ENCODE measurements around the gene TBC1D10A. TPM values are rescaled to one million over a fixed set of nuclear protein-coding genes. Genes with fewer than 3 reads are reported as not detected.

Gene TBC1D10A
- polyA plus RNA-seq, 12 donors = 4.6 to 16.9 (median 6.4) TPM; not detected in 1

GRCh38 chr22:30249049-30250038 lies 77.4 kb downstream of the TBC1D10A start:
- peak; percentile 66 for DNase-seq

DNA sequence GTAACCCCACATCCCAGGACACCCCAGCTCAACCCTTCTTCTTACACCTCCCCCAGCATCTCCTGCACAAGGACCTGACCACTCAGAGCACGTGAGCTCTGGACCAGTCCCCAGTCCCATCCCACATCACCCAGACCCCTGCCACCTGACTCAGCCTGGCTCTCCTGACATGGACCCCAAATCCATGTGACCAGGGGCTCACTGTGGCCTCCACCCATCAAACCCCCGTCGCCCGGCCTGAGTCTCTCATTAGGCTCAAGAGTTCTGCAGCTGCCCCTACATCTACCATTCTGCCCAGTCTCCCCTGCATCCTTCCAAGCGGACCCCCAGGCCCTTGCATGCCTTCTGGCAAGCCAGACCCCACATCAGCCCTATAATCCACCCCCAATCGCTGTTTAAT lies 78.3 kb downstream of the TBC1D10A start:
- no peak for DNase-seq

DNA sequence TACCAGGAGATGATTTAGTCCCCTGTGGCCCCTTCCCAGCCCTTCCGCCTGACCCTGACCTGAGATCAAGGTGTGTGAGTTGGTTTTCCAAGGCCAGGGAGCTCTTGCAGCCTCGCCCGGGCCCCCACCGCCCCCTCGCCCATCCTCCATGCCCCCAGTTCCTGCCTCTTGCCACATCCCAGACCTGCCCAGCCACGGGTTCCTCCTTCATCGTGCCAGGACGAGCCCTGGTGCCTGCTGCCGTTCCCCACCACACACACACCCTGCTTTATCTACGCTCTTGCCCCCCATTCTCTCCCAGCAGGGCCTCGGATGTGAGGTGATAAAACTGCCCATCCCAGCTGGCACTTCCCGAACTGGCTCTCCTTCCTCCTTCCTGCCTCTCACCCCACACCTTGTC lies 78.8 kb downstream of the TBC1D10A start:
- DNase-seq = no peak

DNA sequence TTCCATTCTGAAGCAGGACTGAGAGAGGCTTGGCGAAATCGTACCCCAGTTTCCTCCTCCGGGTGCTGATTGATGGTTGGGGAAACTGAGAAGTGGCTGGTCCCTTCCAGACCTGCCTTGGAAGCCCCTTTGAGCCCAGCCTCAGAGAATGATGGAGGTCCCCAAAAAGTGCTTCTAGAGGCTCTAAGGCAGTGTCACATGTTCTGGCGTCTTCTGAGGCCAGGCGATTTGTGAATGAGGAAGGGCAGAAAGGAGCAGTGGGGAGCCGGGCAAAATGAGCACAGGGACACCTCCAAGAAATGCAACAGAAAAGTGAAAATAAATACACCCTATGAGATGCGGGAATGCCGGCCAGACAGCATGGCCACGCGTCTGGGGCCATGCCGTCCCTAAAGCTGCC lies 79.2 kb downstream of the TBC1D10A start:
- no peak for DNase-seq

DNA sequence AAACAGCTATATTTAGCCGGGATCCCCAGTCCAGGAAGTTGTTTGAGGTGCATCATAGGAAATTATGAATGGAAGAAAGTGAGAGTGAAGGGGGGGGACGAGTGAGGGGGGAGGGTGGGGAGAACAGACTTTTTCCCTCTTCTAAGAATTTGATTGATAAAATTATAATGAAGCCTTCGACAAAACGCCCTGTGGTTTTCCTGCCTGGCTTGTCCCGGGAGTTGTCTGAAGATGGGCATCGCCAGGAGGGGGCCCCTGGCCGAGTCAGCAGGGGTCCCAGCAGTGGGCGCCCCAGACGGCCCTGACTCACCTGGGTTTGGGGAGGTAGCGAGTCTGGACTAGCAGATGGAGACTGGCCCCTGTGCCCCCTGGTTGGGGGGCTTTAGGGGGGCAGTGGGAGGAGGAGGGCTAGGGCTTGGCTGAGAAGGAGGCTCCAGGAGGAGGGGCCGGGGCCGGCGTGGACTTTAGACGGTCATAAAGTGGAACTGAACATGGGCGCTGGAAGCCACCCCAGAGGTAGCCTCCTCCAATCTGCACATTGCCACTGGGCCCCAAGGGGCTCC lies 79.8 kb downstream of the TBC1D10A start:
- DNase-seq = no peak

GRCh38 chr22:30245985-30246813 lies 80.5 kb downstream of the TBC1D10A start, which contains the start of gene LIF:
LIF (minus strand) TSS chr22:30246759; CDS start chr22:30246695, 64 bp downstream.
- DNase-seq = no peak

DNA sequence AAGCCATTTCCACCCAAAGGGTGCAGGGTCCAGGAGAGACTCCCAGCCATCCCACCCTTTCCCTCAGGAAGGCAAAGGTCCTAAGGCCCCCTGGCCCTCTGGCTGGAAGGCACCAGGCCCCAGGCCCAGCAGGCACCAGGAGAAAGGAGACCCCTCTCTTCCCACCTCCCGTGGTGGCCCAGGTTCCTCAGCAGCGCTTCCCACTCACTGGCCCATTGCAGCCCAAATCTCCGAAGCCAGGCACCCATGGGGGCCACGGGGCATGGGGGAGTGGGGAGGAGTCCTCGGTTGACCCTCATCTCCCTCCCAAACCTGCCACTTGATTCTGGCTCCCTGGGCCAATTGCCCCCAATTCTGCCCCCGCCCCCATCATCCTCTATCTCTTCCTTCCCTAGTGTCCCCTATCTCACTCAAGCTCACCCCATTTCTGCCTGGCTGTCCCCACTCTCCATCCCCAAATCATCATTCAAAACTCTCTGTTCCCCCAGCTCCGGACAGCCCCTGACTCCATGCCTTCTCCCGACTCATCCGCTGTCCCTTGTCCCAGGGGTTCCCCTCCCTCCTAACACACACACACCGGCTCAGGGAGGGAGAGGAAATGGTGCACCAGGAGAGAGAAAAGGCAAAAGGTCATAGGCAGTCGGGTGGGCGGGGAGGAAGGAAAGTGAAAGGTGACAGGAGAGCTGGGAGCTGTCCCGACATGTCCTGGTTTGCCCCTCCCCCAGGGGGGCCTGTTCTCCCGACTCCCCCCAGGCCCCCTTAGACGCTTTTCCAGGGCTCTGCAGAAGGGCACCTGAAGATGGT lies 81.4 kb downstream of the TBC1D10A start:
- DNase-seq = no peak

DNA sequence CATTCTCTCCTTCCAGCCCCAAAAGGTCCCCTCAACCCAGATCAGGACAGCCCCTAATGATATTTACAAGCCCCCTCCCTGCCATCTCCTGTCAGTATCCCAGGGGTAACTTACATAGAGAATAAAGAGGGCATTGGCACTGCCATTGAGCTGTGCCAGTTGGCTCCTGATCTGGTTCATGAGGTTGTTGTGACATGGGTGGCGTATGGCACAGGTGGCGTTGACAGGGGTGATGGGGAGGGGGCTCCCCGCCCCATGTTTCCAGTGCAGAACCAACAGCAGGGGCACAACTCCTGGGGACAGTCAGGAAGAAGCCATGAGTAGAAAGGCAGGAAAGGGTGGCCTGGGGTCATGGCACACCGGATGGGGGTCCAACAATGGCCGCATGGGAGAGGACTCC lies 82.1 kb downstream of the TBC1D10A start:
- no peak for DNase-seq

GRCh38 chr22:30244066-30244465 lies 82.7 kb downstream of the TBC1D10A start:
- DNase-seq = no peak

DNA sequence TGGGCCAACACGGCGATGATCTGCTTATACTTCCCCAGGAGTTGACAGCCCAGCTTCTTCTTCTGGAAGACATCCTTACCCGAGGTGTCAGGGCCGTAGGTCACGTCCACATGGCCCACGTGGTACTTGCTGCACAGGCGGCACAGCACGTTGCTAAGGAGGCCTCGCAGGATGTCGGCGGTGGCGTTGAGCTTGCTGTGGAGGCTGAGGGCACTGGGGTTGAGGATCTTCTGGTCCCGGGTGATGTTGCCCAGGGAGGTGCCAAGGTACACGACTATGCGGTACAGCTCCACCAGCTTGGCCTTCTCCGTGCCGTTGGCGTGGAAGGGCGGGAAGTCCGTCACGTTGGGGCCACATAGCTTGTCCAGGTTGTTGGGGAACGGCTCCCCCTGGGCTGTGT lies 83.1 kb downstream of the TBC1D10A start:
- no peak for DNase-seq

Other genes starting within 250 kb of the TBC1D10A start
- under 1 TPM in 1 of 12 donors, not detected in 11; 0.08 TPM for gene HORMAD2, start 246.5 kb downstream of the TBC1D10A start, polyA plus RNA-seq (ENCODE audit: insufficient read length in 12 of 12)
- 1 to 10 TPM in 6 of 12 donors, under 1 TPM in 5, not detected in 1; 0.62 to 9.6 (median 1.0) TPM for gene LIF, start 80.2 kb downstream of the TBC1D10A start, polyA plus RNA-seq (ENCODE audit: insufficient read length in 12 of 12)
- 1 to 10 TPM in 1 of 12 donors, under 1 TPM in 7, not detected in 4; 0.13 to 1.2 (median 0.36) TPM for gene OSM, start 60.1 kb downstream of the TBC1D10A start, polyA plus RNA-seq (ENCODE audit: insufficient read length in 12 of 12)
- 10 to 100 TPM in 1 of 12 donors, 1 to 10 TPM in 10, not detected in 1; 2.5 to 25.7 (median 4.1) TPM for gene CASTOR1, start 37.4 kb downstream of the TBC1D10A start, polyA plus RNA-seq (ENCODE audit: insufficient read length in 12 of 12)
- 100 to 1,000 TPM in 1 of 12 donors, 10 to 100 TPM in 10, not detected in 1; 49.9 to 189 (median 71.6) TPM for gene SF3A1, start 30.0 kb upstream of the TBC1D10A start, polyA plus RNA-seq (ENCODE audit: insufficient read length in 12 of 12)
- 1 to 10 TPM in 8 of 12 donors, under 1 TPM in 2, not detected in 2; 0.69 to 3.5 (median 1.1) TPM for gene CCDC157, start 30.1 kb upstream of the TBC1D10A start, polyA plus RNA-seq (ENCODE audit: insufficient read length in 12 of 12)
- 100 to 1,000 TPM in 1 of 12 donors, 10 to 100 TPM in 8, 1 to 10 TPM in 3; 5.4 to 297 (median 11.3) TPM for gene RNF215, start 60.5 kb upstream of the TBC1D10A start, polyA plus RNA-seq (ENCODE audit: insufficient read length in 12 of 12)
- 1 to 10 TPM in 10 of 12 donors, not detected in 2; 1.1 to 4.3 (median 2.1) TPM for gene SEC14L2, start 70.1 kb upstream of the TBC1D10A start, polyA plus RNA-seq (ENCODE audit: insufficient read length in 12 of 12)
- 1 to 10 TPM in 10 of 12 donors, not detected in 2; 3.2 to 6.2 (median 5.0) TPM for gene MTFP1, start 98.8 kb upstream of the TBC1D10A start, polyA plus RNA-seq (ENCODE audit: insufficient read length in 12 of 12)
- gene SEC14L3, start 145.1 kb upstream of the TBC1D10A start, polyA plus RNA-seq (ENCODE audit: insufficient read length in 12 of 12) = not detected
- under 1 TPM in 10 of 12 donors, not detected in 2; 0.08 to 0.45 (median 0.15) TPM for gene SEC14L4, start 178.8 kb upstream of the TBC1D10A start, polyA plus RNA-seq (ENCODE audit: insufficient read length in 12 of 12)
- gene SEC14L6, start 219.8 kb upstream of the TBC1D10A start, polyA plus RNA-seq (ENCODE audit: insufficient read length in 12 of 12) = under 1 TPM in 10 of 12 donors, not detected in 2; 0.12 to 0.51 (median 0.29) TPM
- 10 to 100 TPM in 1 of 12 donors, 1 to 10 TPM in 9, not detected in 2; 3.1 to 11.7 (median 5.2) TPM for gene GAL3ST1, start 247.7 kb upstream of the TBC1D10A start, polyA plus RNA-seq (ENCODE audit: insufficient read length in 12 of 12)

Measured in muscle of arm (tissue), 12 donors.